ENCODE data around the gene B4GALT5.

B4GALT5 gene

DNA sequence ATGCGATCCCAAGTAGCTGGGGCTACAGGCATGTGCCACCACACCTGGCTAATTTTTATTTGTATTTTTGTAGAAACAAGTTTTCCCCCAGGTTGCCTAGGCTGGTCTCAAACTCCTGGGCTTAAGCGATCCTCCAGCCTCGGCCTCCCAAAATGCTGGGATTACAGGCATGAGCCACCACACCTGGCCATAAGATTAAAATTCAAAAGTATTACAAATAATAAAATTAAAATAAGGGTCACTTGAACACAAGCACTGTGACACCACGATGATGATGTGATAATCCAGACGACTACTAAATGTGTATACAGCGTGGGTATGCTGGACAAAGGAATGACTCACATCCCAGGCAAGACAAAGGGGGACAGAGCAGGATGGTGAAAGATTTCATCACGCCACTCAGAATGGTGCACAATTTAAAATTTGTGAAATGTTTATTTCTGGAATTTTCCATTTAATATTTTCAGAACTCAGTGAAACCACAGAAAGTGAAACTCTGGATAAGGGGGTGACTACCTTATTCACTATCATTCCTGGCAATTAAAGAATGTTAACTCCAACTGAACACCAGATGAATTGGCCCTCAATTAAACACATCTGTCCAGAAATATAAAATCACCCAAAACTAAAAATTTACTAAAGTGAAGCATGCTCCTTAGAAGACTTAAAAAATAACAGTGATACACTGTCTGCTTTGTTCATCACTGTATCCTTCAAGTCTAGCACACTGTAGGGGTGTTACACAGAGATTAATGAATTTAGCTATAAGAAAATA is 13.1 kb downstream of the B4GALT5 start:
- no peak for DNase-seq (ENCODE audit: low spot score)

DNA sequence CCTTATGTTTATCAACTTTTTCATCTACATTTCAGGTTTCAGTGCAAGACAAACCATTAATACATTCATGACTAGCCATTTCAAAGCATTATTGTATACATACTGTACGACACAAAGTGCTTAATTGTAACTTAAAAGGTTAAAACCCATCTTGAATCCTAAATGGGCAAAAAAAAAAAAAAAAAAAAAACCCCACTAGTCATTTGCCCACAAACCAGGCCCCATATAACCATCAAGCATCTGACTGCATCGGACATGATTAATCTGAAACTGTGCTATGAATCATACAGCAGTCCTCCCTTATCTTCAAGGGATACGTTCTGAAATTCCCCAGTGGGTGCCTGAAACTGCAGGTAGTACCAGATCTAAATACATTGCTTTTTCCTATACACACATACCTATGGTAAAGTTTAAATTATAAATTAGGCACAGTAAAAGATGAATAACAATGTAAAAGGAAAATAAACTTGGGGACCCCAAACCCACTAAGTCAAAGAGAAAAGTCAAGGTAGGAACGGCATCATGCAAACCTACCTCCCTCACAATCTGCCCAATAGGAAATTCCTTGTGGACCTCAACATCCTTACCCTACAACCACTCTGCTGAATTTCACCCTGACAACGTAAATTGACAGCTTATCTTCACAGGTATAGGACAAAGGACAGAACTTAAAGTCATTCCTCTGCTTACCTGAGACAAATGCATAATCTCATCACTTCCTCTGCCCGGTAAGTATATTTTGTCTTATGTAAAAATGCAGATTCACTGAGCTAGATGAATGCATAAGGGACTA is 14.3 kb downstream of the B4GALT5 start:
- DNase-seq (ENCODE audit: low spot score) = peak; percentile 37

DNA sequence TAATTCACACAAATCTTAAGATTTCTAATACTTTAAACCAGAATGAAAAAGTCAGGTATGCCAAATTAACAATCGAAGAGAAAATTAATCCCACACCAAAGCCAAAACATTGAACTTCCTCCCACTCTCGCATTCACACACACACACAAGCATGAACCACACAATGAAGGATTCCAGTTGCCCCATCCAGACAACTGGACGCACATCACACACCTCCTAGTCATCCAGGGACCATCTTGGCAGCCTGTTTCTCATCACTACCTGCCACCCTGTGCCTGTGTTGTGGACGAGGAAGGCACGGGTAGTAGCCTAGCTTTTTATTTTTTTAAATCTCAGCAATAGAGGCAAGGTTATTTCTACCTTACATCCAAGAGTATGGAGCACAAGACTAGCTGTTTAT is 15.2 kb downstream of the B4GALT5 start:
- no peak for DNase-seq (ENCODE audit: low spot score)

DNA sequence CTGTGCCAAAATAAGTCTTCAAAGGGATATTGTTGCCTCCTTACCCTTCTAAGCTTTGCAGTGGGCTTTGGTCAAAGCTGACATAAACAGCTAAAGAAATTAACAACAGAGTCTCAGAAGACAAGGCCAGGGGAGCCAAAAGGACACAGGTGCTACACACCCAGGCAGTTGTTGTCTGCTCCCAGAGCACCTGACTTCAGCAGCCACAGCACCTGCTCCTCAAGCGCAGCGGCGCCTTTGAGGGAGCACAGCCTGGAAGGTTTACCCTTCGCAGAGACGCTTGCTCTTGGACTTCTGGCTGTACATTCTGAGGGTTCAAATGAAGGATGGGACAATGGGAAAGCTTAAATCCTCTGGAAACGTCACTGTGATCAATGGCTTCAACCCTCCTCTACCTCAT is 16.6 kb downstream of the B4GALT5 start:
- no peak for DNase-seq (ENCODE audit: low spot score)

DNA sequence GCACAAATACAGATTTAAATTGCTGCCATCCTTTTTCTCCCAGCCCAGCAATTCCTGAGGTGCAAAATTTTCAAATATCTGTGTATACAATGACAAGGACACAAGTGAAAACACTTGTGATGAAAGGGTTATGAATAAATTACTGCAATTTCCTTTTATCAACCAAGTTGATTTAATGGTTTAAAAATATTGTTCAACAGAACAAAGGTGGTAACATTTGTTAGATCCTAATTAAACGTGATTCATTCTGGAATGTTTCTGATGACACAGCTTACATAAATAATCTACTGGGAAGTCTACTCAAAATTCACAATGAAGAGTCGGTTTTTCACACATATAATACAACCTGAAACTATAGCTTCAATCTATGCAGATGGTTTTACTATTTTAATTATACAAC is 17.1 kb downstream of the B4GALT5 start:
- no peak for DNase-seq (ENCODE audit: low spot score)

DNA sequence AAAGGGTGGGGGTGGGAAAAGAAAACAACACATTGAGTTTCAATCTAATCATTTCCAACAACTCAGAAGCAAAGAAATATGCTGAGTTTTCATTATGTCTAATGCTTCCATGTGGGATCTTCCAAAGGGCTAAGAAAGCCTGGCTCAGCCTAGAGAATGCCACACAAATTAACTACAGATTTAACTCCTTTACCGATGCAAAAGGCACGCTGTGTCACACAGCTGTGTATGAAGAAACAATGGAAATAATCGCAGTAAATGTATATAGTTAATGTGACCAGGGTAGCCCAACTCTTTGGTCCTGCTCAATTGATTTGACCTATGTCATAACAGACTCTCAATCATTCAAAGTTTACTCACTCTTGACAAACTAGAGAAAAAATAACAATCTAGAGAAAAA is 17.8 kb downstream of the B4GALT5 start:
- no peak for DNase-seq (ENCODE audit: low spot score)

DNA sequence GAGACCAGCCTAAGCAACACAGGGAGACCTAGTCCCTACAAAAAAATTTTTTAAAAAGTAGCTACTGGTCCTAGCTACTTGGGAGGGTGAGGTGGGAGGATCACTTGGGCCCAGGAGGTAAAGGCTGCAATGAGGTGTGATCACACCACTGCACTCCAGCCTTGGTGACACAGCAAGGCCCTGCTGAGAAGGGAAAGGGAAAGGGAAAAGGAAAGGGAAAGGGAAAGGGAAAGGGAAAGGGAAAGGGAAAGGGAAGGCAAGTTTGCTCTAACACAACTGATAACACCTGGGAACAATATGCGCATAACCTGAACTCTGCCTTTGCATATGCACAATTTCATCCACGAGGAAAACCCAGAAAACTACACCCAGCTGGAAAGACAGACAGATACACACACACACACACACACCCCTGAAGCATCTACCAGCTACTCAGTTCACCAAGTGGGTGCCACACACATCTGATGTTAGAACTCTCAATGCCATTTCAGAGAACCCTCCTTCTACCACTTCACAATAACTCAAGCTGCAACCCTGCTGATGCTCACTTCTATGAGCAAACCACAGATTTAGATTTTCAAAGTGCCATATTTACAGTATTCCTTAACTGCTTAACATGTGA is 19.1 kb downstream of the B4GALT5 start:
- DNase-seq (ENCODE audit: low spot score) = no peak

DNA sequence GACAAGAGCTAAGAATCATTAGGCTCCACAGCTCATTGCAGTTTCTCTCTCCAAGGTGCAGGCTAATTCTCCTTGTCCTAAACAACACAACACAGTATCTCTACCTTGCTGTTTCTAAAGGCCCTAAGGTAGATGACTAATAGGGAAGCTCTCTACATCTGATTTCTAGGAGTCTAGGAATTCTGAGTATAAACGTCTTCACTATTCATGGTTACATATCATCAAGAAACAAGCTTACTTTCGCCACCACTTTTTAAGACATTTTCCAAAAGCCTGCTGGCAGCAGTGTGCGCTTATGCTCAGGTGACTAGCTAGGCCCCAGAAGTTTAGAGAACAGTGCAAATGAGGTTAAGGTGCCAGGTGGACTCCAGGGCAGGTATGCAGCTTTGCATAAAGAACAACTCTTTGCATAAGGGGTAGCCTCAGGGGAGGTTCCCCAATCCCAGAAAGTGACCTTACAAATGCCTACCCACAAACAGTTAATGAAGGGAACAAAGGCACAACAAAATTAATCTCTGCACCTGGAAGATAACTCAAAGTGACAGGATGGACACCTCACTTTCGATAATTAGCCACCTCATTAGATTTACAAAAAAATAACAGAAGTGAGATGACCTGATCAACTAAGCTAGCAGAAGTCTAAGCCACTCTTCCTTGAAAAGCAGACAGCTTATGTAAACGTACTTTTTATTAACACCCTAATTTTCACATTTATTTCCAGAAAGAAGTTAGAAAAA is 20.1 kb downstream of the B4GALT5 start:
- no peak for DNase-seq (ENCODE audit: low spot score)

DNA sequence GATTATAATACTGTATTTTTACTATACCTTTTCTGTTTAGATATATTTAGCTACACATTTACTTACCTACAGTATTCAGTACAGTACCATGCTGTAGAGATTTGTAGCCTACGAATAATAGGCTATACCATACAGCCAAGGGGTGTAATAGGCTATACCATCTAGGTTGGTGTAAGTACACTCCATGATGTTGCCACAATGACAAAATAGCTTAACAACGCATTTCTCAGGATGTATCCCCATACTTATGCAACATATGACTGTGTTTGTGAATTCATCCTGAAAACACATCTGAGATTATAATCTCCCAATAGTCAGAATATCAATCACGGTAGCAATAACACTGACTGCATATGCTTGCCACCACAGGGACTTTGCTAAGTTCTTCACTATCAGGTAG is 20.7 kb downstream of the B4GALT5 start:
- DNase-seq (ENCODE audit: low spot score) = no peak

DNA sequence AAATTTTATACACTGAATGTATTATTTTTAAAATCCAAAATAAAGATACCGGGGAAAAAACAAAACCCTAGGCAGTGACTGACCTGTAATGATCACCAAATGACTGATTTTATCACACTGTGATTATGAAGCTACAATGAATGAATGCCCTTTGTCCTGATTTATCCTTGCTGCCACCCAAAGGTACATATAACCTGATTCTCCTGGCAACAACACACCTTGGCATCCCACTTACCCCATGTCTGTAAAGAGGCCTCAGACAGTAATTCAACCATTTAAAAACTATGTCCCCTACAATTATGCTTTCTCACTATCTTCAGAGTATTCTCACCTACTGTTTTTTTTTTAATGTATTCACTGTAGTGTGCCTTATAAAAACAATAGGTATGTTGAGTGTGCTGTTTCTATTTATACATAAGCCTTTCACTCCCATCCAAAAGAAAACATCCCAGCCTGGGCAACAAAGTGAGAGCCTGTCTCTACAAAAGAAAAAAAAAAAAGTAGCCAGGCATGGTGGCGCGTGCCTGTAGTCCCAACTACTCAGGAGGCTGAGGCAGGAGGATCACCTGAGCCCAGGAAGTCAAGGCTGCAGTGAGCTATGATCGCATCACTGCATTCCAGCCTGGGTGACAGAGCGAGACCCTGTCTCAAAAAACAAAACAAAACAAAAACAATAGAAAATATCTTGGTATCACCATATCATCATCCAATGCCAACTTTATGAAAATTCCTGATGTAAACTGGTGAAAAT is 21.7 kb downstream of the B4GALT5 start:
- DNase-seq (ENCODE audit: low spot score) = no peak

DNA sequence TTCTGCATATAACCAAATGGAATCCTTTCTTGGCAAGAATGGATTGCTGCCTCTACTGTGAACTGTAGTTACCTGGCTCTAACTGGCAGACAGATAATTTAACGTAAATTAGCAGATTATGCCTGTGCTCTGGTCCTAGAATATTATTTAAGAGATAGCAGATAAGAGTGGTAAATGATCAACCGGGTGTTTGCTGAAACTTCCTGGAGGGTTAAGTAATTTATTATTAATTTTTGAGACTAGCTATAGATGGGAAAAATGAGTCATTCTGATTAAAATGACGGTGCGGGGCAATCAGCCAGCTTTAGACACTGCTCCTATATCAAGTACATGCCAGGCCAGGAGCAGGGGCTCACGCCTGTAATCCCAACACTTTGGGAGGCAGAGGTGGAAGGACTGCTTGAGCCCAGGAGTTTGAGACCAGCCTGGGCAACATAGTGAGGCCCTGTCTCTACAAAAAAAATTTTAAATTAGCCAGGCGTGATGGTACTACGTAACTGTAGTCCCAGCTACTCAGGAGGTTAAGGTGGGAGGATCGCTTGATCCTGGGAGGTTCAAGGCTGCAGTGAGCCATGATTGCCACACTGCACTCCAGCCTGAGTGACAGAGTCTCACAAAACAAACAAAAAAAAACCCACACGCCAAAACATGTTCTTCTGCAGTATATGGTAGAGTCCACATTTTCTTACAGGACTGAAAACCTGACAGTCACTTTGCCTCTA is 22.6 kb downstream of the B4GALT5 start:
- no peak for DNase-seq (ENCODE audit: low spot score)

DNA sequence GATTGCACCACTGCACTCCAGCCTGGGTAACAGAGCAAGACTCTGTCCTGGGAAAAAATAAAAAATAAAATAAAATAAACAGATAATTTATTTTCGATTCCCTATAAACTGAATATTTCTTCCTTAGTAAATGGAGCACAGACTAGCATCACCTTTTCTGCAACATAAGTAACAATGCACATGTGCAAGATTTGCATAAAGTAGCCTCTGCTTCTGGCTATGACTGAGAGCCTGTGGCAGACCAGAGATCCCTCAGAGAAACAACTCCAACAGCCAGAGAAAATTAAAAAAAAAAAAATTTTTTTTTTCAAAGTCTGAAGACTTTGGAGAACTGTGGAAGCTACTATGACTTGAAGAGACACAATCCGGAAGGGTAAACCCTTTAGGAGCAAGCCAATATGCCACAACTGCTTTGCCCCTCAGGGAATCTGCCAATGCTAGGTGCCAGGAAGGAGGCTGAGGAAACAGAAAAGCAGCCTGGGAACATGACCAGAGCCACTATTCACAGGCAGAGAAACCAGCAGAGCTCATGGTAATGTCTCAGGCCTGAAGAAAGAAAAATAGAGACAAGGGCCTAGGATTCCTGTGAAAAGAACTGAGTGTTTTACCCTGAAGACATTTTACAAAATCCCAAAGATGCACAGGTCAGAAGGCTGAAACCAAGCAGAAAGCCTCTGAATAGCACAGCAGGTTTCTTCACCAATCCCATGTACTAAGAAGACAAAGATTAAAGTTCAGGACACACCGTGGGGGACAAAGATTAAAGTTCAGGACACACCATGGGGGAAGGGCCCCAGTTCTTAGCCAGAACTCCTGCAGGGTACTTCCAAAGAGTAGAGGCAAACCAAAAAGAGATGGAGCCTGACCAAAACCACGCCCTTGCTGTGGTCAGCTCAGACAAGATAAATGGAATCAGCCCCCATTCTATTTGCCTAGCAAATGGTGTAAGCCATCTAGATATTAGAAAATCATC is 25.8 kb downstream of the B4GALT5 start:
- DNase-seq (ENCODE audit: low spot score) = no peak

DNA sequence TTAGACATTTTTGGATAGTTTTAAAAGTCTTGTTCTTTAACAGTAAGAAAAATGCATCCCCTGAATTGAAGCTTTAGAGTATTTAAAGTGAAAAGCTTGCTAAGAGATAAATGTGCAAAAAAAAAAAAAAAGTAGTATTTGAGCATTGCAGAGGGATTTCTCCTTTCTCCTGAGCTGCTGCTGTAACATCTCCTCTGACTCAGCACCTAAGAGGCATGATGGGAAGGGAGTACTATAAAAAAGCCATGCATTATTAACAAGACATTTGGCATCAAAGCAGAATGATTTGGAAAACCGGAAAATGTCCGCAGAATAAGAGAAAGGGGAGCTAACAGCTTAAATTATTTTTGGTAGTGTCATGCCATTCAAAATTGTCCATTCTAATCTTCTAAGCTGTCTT is 27.9 kb downstream of the B4GALT5 start:
- no peak for DNase-seq (ENCODE audit: low spot score)

DNA sequence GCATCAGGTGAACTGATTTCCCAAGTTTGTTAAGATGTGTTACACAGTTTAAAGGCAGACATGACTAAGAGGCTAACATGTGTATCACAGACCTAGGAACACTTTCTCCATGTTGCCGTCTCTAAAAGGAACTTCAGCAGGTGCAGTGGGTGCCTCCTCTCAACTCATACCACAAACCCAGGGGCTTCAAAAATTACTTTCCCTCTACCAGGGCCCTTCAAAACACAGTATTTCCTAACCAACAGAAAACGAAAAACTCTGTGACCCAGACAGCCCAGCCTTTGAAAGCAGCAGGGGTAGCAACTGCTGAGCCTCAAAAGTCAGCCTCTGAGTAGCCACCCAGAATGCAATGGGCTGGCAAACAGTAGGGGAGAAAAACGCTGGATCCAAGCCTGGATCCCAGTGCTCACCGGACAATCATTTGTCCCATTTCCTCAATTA is 28.5 kb downstream of the B4GALT5 start:
- DNase-seq (ENCODE audit: low spot score) = no peak

DNA sequence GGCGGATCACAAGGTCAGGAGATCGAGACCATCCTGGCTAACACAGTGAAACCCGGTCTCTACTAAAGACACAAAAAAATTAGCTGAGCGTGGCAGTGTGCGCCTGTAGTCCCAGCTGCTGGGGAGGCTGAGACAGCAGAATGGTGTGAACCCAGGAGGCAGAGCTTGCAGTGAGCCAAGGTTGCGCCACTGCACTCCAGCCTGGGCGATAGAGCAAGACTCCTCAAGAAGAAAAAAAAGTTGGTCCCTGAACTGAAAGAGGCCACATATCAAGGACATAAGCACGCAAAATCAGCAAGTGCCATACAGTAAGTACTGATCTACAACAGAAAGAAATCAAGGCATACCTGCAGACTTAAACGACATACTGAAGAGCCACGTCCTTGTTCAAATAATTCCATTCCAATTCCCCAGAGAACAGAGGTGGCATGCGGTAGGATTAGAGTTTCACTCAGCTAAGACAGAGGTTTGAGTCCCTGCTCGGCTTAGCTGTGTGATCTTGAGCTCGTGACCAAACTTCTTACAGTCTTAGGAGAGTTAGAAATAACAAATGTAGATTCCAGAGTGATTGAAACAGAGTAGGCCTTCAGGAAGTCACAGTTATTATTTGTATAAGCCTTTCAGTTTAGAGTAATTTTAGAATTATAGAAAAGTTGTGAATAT is 29.2 kb downstream of the B4GALT5 start:
- no peak for DNase-seq (ENCODE audit: low spot score)

DNA sequence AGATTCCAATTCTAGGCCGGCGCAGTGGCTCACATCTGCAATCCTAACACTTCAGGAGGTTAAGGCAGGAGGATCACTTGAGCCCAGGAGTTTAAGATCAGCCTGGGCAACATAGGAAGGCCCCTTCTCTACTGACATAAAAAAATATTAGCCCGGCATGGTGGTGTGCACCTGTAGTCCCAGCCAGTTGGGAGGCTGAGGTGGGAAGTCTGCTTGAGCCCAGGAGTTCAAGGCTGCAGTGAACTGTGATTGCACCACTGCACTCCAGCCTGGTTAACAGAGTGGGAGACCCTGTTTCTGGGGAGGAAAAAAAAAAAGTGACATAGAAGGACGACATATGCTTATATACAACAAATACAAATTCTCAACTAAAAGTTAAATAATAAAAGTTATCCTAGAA is 30.9 kb downstream of the B4GALT5 start:
- no peak for DNase-seq (ENCODE audit: low spot score)

DNA sequence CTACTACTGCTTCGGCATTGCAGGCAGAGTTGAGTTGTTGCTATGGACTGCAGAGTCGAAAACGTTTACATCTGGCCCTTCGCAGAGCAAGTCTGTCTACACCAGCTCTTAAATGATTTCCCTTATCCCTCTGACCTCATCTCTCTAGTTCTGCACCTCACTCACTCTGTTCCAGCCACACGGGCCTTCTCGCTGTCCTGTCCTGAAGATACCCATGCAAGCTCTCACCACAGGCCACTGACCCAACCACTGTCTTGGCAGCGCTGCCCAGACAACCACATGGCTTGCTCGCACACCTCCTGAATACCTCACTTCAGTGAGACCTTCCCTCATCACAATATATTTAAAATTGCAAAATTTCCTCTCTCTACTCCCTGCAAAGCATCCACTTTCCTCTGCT is 31.4 kb downstream of the B4GALT5 start:
- DNase-seq (ENCODE audit: low spot score) = no peak

DNA sequence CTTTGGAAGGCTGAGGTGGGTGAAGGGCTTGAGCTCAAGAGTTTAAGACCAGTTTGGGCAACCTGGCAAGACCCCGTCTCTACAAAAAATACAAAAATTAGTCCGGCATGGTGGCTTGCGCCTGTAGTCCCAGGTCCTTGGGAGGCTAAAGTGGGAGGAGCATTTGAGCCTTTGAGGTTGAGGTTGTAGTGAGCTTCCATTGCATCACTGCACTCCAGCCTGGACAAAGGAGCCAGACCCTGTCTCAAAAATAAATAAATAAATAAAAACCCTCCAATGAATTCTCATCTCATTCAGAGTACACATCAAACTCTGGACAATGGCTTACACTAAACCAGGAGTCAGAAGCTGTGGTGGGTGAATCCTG is 31.8 kb downstream of the B4GALT5 start:
- DNase-seq (ENCODE audit: low spot score) = no peak

DNA sequence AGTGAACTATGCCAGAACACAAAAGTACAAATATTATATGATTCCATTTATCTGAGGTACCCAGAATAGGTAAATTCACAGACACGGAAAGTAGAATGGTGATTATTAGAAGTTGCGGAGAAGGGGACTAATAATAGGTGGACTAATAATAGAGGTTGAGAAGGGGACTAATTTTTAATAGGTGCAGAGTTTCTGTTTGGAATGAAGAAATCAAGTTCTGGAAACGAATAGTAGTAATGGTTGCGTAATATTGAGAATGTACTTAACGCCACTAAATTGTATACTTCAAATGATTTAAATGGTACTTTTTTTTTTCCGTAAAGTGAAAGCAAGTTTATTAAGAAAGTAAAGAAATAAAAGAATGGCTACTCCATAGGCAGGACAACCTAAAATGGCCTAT is 33.2 kb downstream of the B4GALT5 start:
- no peak for DNase-seq (ENCODE audit: low spot score)

Data from CD4-positive, alpha-beta T cell treated with Interleukin-6 at 100 ng/mL for 8 hours (primary cell).